ENCODE data around the gene NME5.
A peak's percentile ranks its signal among the peaks of the same experiment; 100 is the strongest.

Gene NME5

DNA sequence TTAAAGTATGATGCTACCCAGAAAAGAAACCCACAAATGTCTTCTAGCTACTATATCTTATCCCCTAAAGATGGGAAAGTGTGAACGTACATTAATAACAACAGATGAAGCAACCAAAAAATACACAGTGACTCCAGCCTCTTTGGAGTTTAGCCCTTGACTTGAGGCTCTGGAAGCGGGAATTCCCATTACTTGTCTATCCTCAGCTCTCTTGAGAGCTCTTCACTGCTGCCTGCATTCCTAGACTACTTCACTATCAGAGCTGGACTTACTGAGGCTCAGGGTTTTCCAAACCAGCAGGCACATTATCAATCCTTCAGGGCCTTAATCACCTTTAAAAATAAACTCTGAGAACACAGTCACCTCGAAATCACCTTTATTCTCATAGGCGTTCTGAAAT lies 1.0 kb upstream of the NME5 start:
- no peaks in the 10 kb centered on the region for H3K9me3 ChIP-seq (ENCODE audit: insufficient read depth, low read length)
- no peaks in the 10 kb centered on the region for H3K9me2 ChIP-seq (replicated peaks; ENCODE audit: insufficient read depth, low read length)
- no peaks in the 10 kb centered on the region for H3K36me3 ChIP-seq (ENCODE audit: low read length)
- no peaks in the 10 kb centered on the region for H3K27me3 ChIP-seq (ENCODE audit: low read length)
- no peak overlapping the region for H3K27ac ChIP-seq (ENCODE audit: low read depth, low read length)
- no peaks in the 10 kb centered on the region for H3F3A ChIP-seq (ENCODE audit: insufficient read depth)
- H3K4me2 ChIP-seq (ENCODE audit: low read depth, low read length, poor library complexity, severe bottlenecking), result no peak overlapping the region
- H3K9ac ChIP-seq (ENCODE audit: low read length), result no peak overlapping the region
- no peaks in the 10 kb centered on the region for H4K20me1 ChIP-seq (ENCODE audit: low read depth, low read length)
- TF ChIP-seq, protein P1, sequence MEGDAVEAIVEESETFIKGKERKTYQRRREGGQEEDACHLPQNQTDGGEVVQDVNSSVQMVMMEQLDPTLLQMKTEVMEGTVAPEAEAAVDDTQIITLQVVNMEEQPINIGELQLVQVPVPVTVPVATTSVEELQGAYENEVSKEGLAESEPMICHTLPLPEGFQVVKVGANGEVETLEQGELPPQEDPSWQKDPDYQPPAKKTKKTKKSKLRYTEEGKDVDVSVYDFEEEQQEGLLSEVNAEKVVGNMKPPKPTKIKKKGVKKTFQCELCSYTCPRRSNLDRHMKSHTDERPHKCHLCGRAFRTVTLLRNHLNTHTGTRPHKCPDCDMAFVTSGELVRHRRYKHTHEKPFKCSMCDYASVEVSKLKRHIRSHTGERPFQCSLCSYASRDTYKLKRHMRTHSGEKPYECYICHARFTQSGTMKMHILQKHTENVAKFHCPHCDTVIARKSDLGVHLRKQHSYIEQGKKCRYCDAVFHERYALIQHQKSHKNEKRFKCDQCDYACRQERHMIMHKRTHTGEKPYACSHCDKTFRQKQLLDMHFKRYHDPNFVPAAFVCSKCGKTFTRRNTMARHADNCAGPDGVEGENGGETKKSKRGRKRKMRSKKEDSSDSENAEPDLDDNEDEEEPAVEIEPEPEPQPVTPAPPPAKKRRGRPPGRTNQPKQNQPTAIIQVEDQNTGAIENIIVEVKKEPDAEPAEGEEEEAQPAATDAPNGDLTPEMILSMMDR (IDR thresholded peaks at IDR 0.05; ENCODE audit: insufficient read depth, low read length, poor library complexity, severe bottlenecking), result no peak
- TF ChIP-seq EZH2phosphoT487 (conservative IDR thresholded peaks at IDR 0.05; ENCODE audit: low read length), result no peak
- H3K79me2 ChIP-seq (ENCODE audit: insufficient read depth, low read length), result no peaks in the 10 kb centered on the region
- no peak overlapping the region for H3K4me3 ChIP-seq (ENCODE audit: insufficient read depth, low read length, poor library complexity, severe bottlenecking)
- H2AFZ ChIP-seq (ENCODE audit: low read depth, low read length, severe bottlenecking), result no peak overlapping the region

DNA sequence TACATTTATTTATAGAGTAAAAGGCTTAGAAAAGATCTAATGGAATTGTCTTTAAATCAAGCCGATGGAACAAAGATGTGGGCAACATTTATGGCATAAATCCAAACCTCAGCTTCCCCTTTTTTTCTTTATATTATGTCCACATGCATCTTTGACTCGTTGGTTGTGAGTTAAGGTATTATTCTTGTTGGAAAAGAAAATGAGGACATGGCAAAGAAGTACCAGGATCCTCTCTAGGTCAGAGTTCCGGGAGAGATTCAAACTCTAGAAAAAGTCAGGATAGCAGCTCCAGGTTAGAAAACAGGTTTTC lies 508 bp upstream of the NME5 start:
- Histone ChIP-seq H3K9me3 (ENCODE audit: insufficient read depth, low read length) (no peaks in the 10 kb centered on the region), H4K20me1 (ENCODE audit: low read depth, low read length) (no peaks in the 10 kb centered on the region), H3K4me3 (ENCODE audit: insufficient read depth, low read length, poor library complexity, severe bottlenecking) (no peak overlapping the region), H3K79me2 (ENCODE audit: insufficient read depth, low read length) (no peaks in the 10 kb centered on the region), H3K4me2 (ENCODE audit: low read depth, low read length, poor library complexity, severe bottlenecking) (no peak overlapping the region), H3K27me3 (ENCODE audit: low read length) (no peaks in the 10 kb centered on the region), H3K9me2 (replicated peaks; ENCODE audit: insufficient read depth, low read length) (no peaks in the 10 kb centered on the region), H3K36me3 (ENCODE audit: low read length) (no peaks in the 10 kb centered on the region), H3F3A (ENCODE audit: insufficient read depth) (no peaks in the 10 kb centered on the region), H3K9ac (ENCODE audit: low read length) (no peak overlapping the region), H3K27ac (ENCODE audit: low read depth, low read length) (no peak overlapping the region), H2AFZ (ENCODE audit: low read depth, low read length, severe bottlenecking) (no peak overlapping the region)
- TF ChIP-seq, protein P1 (IDR thresholded peaks at IDR 0.05; ENCODE audit: insufficient read depth, low read length, poor library complexity, severe bottlenecking), result no peak
- no peak for TF ChIP-seq EZH2phosphoT487 (conservative IDR thresholded peaks at IDR 0.05; ENCODE audit: low read length)

DNA sequence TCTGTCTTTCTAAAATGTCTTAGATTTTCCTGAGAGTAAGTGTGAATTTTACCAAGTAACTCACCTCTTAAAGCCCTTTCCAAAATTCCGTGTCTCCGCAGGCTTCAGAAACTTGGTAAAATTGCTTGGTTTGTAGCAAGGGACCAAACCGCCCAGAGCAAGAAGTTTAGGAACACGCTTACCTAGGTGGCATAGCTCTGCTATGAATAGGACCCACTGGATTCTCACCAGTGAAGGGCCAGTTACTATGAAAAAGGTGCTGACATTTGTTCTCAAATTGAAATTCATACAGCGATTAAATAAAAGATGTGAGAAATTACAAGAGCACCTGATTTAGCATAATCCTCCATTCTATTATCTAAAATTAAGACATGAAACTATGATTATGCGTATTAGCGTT lies 6.7 kb downstream of the NME5 start:
- Histone ChIP-seq H3K27me3 (ENCODE audit: low read length) (no peaks in the 10 kb centered on the region), H3K9ac (ENCODE audit: low read length) (peak overlapping the region; percentile 28; the same call in 1 of the 2 replicates), H2AFZ (ENCODE audit: low read depth, low read length, severe bottlenecking) (peak overlapping the region; percentile 93), H3K27ac (ENCODE audit: low read depth, low read length) (no peak overlapping the region), H3K4me3 (ENCODE audit: insufficient read depth, low read length, poor library complexity, severe bottlenecking) (peak overlapping the region; percentile 21), H3K9me2 (replicated peaks; ENCODE audit: insufficient read depth, low read length) (no peaks in the 10 kb centered on the region), H3K36me3 (ENCODE audit: low read length) (no peaks in the 10 kb centered on the region), H4K20me1 (ENCODE audit: low read depth, low read length) (no peaks in the 10 kb centered on the region), H3K9me3 (ENCODE audit: insufficient read depth, low read length) (no peaks in the 10 kb centered on the region), H3K4me2 (ENCODE audit: low read depth, low read length, poor library complexity, severe bottlenecking) (peak overlapping the region; percentile 69), H3K79me2 (ENCODE audit: insufficient read depth, low read length) (no peaks in the 10 kb centered on the region), H3F3A (ENCODE audit: insufficient read depth) (no peaks in the 10 kb centered on the region)
- TF ChIP-seq, protein P1 (IDR thresholded peaks at IDR 0.05; ENCODE audit: insufficient read depth, low read length, poor library complexity, severe bottlenecking), result no peak
- TF ChIP-seq EZH2phosphoT487 (conservative IDR thresholded peaks at IDR 0.05; ENCODE audit: low read length), result no peak

DNA sequence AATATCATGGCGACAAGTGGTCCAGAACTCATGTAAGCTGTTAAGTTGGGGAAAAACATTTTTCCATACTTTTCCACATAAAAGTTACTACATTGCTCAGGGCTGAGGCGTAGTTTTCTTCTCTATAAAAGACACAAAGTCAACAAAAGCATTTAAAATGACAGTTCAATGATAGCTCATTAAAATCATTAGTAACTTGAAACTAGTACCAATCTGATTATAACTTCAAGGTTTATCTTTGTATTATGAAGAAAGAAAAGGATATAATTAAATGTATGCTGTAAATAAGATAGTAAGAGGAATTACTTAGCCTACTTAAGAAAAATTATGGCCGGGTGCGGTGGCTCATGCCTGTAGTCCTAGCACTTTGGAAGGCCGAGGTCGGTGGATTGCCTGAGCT lies 9.9 kb downstream of the NME5 start:
- Histone ChIP-seq H3F3A (ENCODE audit: insufficient read depth) (no peaks in the 10 kb centered on the region), H3K9me3 (ENCODE audit: insufficient read depth, low read length) (no peaks in the 10 kb centered on the region), H3K9me2 (replicated peaks; ENCODE audit: insufficient read depth, low read length) (no peaks in the 10 kb centered on the region), H3K9ac (ENCODE audit: low read length) (no peak overlapping the region), H4K20me1 (ENCODE audit: low read depth, low read length) (no peaks in the 10 kb centered on the region), H2AFZ (ENCODE audit: low read depth, low read length, severe bottlenecking) (no peak overlapping the region), H3K4me2 (ENCODE audit: low read depth, low read length, poor library complexity, severe bottlenecking) (no peak overlapping the region), H3K79me2 (ENCODE audit: insufficient read depth, low read length) (no peaks in the 10 kb centered on the region), H3K36me3 (ENCODE audit: low read length) (no peaks in the 10 kb centered on the region), H3K4me3 (ENCODE audit: insufficient read depth, low read length, poor library complexity, severe bottlenecking) (no peak overlapping the region), H3K27me3 (ENCODE audit: low read length) (no peaks in the 10 kb centered on the region), H3K27ac (ENCODE audit: low read depth, low read length) (no peak overlapping the region)
- TF ChIP-seq, protein P1 (IDR thresholded peaks at IDR 0.05; ENCODE audit: insufficient read depth, low read length, poor library complexity, severe bottlenecking), result no peak
- TF ChIP-seq EZH2phosphoT487 (conservative IDR thresholded peaks at IDR 0.05; ENCODE audit: low read length), result no peak

Measured in SU-DHL-6 (cell line).